GM12874 (cell line): Measurements from ENCODE around the gene TSC22D3.

Experiments used
- CTCF ChIP-seq: IDR thresholded peaks from 2 replicates; pipeline ENCODE4 v1.5.1; 2011; ENCODE audit warnings: low read depth, mild to moderate bottlenecking, control low read depth, low read length, moderate library complexity; ENCODE audit not compliant: insufficient read depth

Gene TSC22D3

GRCh38 chrX:107709266-107709806, 66.3 kb downstream of the TSC22D3 start:
- TF ChIP-seq CTCF = no peak

- no peak for TF ChIP-seq CTCF
Measured at GRCh38 chrX:107708762-107709161, 66.8 kb downstream of the TSC22D3 start.

GRCh38 chrX:107707866-107708265, 67.7 kb downstream of the TSC22D3 start:
- no peak for TF ChIP-seq CTCF

- no peak for TF ChIP-seq CTCF
Measured at GRCh38 chrX:107706309-107706708, 69.3 kb downstream of the TSC22D3 start.

GRCh38 chrX:107704587-107704986, 71.0 kb downstream of the TSC22D3 start:
- TF ChIP-seq CTCF = no peak

- TF ChIP-seq CTCF = no peak
Measured at GRCh38 chrX:107704181-107704580, 71.4 kb downstream of the TSC22D3 start.

GRCh38 chrX:107701493-107702121, 74.0 kb downstream of the TSC22D3 start:
- TF ChIP-seq CTCF = no peak
